Natural killer cell (primary cell): ENCODE measurements around the gene TRIM47. TPM values are rescaled to one million over a fixed set of nuclear protein-coding genes. Genes with fewer than 3 reads are reported as not detected.

ENCODE experiments used
- ATAC-seq, 3 donors: fragments of 150-1000 bp in 2 of 3; fragments of 200-7000 bp in 1 of 3; cut with Tn5 transposase; 1 replicate in 1 of 3; 2 replicates in 2 of 3; pipeline ENCODE4 v1.10.0; 2021; ENCODE audit warnings: mild to moderate bottlenecking in 2 of 3, moderate library complexity in 2 of 3
- DNase-seq, 2 donors: peaks; one replicate each; pipeline versions ENCODE4 v3.0.0 to v3.0.0-alpha.2; 2013 to 2021; ENCODE audit warnings: mixed read lengths in 1 of 2
- H3K27ac ChIP-seq: one replicate; pipeline ENCODE4 v1.5.1; 2013; ENCODE audit warnings: mild to moderate bottlenecking, low read length
- H3K27me3 ChIP-seq: one replicate; pipeline ENCODE4 v1.6.1; 2013; ENCODE audit warnings: low read length; ENCODE audit not compliant: control insufficient read depth, insufficient read depth
- H3K36me3 ChIP-seq: one replicate; pipeline ENCODE4 v1.6.1; 2013; ENCODE audit warnings: low read length; ENCODE audit not compliant: control insufficient read depth, insufficient read depth
- H3K4me1 ChIP-seq: one replicate; pipeline ENCODE4 v1.6.1; 2013; ENCODE audit warnings: low read length; ENCODE audit not compliant: control insufficient read depth, insufficient read depth
- H3K4me3 ChIP-seq: one replicate; pipeline ENCODE4 v1.5.1; 2013; ENCODE audit warnings: low read length
- H3K9me3 ChIP-seq: one replicate; pipeline ENCODE4 v1.6.1; 2013; ENCODE audit warnings: low read length; ENCODE audit not compliant: control insufficient read depth, insufficient read depth
- H3K27ac Mint-ChIP-seq, 2 donors: one replicate each; pipeline ENCODE4 v1.8.0; 2022; ENCODE audit warnings: mild to moderate bottlenecking in 2 of 2, mixed read lengths in 2 of 2, moderate library complexity in 1 of 2
- H3K27me3 Mint-ChIP-seq, 2 donors: one replicate each; pipeline ENCODE4 v1.8.0; 2022; ENCODE audit warnings: low read depth in 2 of 2, mixed read lengths in 2 of 2
- H3K36me3 Mint-ChIP-seq: one replicate; pipeline ENCODE4 v1.8.0; 2022; ENCODE audit warnings: mixed read lengths
- H3K4me1 Mint-ChIP-seq, 2 donors: one replicate each; pipeline ENCODE4 v1.8.0; 2022; ENCODE audit warnings: mixed read lengths in 2 of 2
- H3K4me3 Mint-ChIP-seq: one replicate; pipeline ENCODE4 v1.8.0; 2022; ENCODE audit warnings: mild to moderate bottlenecking, moderate library complexity, mixed read lengths
- H3K9me3 Mint-ChIP-seq, 2 donors: one replicate each; pipeline ENCODE4 v1.8.0; 2022; ENCODE audit warnings: mixed read lengths in 2 of 2
- WGBS: methylation state at CpG from one replicate; pipeline ENCODE4 v1.1.7; 2013; ENCODE audit warnings: missing lambda C conversion rate; ENCODE audit not compliant: insufficient coverage; 5-methylcytosine and 5-hydroxymethylcytosine counted together
- intact Hi-C: fragments of 100-400 bp; cut with micrococcal nuclease; formaldehyde crosslinking; loops from one replicate; pipeline ENCODE4 v1.14.2; 2022
- total RNA-seq, 4 donors: library from RNA; stranded (reverse); fragments of 120-200 nt in 1 of 4; gene quantifications; one replicate each; pipeline versions ENCODE4 v1.2.3 to v1.2.4, GENCODE V29; 2013 to 2022
- TF ChIP-seq, protein P1 (sequence below): fragments of 200-600 bp; IDR thresholded peaks from one replicate; pipeline ENCODE4 v1.8.0; 2022; ENCODE audit warnings: antibody characterized with exemption

Gene TRIM47
- total RNA-seq, 3 donors from 2014 or later (not counting 1 experiment from before 2014, with no cell fraction given) = 1.2 to 2.5 (median 2.0) TPM

DNA sequence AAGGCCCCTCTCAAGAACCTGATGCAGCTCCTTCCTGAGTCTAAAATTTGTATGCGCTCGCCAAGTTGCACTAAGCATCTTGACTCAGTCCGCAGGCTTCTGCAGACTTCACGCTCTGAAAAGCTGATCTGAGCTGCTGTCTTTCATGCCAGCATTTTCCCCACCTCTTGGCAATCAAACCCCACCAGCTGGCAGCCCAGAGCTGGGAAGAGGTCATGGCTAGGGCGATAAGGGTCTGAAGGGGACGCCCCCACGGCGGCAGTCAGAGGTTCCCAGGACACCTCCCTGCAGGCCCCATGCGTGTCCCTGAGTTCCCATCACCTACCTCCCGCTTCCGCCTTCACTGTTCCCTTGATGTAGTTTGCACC is 29.1 kb downstream of the TRIM47 start:
- DNase-seq (no peak), ATAC-seq (no peak)
- peaks cover 55% of the 10 kb centered on the region for H3K36me3 ChIP-seq
- intact Hi-C loops = no loop called here
- Mint-ChIP-seq H3K27ac (no peak overlapping the region), H3K4me3 (no peak overlapping the region), H3K36me3 (no peaks in the 10 kb centered on the region), H3K27me3 (no peaks in the 10 kb centered on the region), H3K4me1 (peaks cover 10 to 28% of the 10 kb centered on the region in 2 donors), H3K9me3 (no peaks in the 10 kb centered on the region)
- no peaks in the 10 kb centered on the region for H3K9me3 ChIP-seq
- WGBS = 99% methylated on average over 11 of the region's 11 CpGs
- TF ChIP-seq, protein P1, sequence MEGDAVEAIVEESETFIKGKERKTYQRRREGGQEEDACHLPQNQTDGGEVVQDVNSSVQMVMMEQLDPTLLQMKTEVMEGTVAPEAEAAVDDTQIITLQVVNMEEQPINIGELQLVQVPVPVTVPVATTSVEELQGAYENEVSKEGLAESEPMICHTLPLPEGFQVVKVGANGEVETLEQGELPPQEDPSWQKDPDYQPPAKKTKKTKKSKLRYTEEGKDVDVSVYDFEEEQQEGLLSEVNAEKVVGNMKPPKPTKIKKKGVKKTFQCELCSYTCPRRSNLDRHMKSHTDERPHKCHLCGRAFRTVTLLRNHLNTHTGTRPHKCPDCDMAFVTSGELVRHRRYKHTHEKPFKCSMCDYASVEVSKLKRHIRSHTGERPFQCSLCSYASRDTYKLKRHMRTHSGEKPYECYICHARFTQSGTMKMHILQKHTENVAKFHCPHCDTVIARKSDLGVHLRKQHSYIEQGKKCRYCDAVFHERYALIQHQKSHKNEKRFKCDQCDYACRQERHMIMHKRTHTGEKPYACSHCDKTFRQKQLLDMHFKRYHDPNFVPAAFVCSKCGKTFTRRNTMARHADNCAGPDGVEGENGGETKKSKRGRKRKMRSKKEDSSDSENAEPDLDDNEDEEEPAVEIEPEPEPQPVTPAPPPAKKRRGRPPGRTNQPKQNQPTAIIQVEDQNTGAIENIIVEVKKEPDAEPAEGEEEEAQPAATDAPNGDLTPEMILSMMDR = no peak
- no peak overlapping the region for H3K4me3 ChIP-seq
- H3K27ac ChIP-seq = no peak overlapping the region
- peaks cover 28% of the 10 kb centered on the region for H3K4me1 ChIP-seq
- H3K27me3 ChIP-seq = no peaks in the 10 kb centered on the region

DNA sequence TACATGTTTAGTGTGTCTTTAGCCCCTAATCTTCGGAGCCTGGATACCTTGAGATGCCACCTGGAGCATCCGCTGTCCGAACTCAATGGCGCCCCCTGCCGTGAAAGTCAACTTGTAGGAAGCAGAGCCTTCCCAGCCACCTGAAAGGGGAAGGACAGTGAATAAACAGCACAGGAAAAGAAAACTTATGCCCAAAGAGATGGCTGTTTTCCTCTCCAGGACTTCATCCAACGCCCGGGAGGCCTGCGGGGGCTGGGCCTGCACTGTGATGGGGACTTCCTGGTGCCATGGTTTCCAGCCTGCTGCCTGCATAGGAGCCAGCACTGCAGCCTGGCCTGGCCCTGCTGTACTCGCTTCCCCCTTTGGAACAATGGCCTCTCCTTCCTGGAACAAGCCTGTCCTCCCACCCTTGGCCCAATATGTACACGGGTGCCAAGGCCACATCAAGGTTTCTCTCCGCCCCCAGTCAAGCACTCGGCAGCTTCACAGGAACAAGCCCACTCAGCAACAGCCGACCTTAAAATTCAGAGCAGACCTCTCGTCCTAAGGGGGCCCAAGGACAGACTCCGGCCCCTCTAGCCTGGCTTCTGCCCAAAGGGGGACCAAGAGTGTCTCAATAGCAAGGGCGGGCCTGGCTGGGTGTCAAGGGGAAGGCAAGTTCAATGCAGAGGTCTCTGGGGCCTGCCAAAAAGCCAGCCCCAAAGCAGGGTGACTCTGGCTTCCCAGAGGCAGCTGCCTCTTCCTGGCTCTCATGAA is 29.7 kb downstream of the TRIM47 start:
- H3K36me3 ChIP-seq = peaks cover 55% of the 10 kb centered on the region
- WGBS = 61% methylated on average over 16 of the region's 16 CpGs
- no peak overlapping the region for H3K4me3 ChIP-seq
- DNase-seq (peak; percentile 71 to 87), ATAC-seq (no peak)
- no peaks in the 10 kb centered on the region for H3K27me3 ChIP-seq
- H3K9me3 ChIP-seq = no peaks in the 10 kb centered on the region
- peaks cover 29% of the 10 kb centered on the region for H3K4me1 ChIP-seq
- Mint-ChIP-seq H3K4me1 (peaks cover 10 to 32% of the 10 kb centered on the region in 2 donors), H3K27ac (peak overlapping the region in 1 of 2 donors; percentile 54), H3K9me3 (no peaks in the 10 kb centered on the region), H3K27me3 (no peaks in the 10 kb centered on the region), H3K36me3 (no peaks in the 10 kb centered on the region), H3K4me3 (no peak overlapping the region)
- TF ChIP-seq, protein P1 = peak; percentile 70
- intact Hi-C loops = no loop called here
- no peak overlapping the region for H3K27ac ChIP-seq

DNA sequence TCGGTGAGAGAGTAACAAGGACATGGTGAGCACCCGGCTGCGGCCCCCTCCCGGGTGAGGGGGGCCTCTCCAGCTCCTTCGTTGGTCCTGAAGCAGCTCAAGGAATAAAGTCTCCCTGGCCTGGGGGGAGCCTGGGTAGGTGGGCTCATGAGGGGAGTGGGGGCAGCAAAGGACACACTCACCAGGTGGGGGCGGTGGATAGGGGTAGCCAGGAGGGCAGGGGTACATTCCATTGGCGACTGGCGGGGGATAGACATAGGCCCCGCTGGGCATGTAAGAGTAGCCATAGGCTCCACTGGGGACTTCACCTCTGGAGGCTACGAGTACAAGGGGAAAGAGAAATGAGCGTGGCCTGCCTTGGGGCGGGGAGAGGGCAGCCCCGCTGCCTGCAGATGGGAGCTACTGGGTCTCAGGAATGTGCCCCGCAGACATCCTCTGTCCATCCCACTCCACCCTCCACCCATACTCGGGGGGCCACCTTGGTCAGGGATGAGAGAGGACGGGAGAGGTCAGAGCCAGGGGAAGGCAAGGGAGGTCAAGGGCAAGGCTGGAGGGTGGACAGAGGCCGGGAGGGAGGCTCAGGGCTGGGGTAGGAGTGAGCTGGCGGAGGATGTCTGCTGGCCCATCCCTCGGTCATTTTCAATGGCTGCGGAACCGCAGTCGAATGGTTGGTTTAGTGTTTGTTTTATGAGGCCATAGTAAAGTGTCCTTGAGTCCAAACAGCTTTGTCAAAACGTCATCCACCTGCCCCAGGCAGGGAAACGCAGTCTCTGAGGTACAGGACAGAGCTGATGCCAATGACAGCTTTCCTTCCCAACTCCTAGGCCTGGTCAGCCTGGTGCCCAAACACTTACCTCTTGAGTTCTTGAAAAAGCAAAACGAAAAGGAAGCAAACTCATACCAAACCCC is 30.5 kb downstream of the TRIM47 start:
- no peaks in the 10 kb centered on the region for H3K36me3 Mint-ChIP-seq

More for the DNA sequence above, 30.5 kb downstream of the TRIM47 start:
- H3K4me1 Mint-ChIP-seq = peaks cover 10 to 28% of the 10 kb centered on the region in 2 donors
- WGBS = 92% methylated on average over 21 of the region's 25 CpGs
- no peaks in the 10 kb centered on the region for H3K27me3 ChIP-seq
- no peak overlapping the region for H3K27ac ChIP-seq
- peaks cover 35% of the 10 kb centered on the region for H3K4me1 ChIP-seq
- ATAC-seq (no peak), DNase-seq (no peak)
- no peak overlapping the region for H3K4me3 Mint-ChIP-seq
- TF ChIP-seq, protein P1 = no peak
- H3K4me3 ChIP-seq = no peak overlapping the region
- intact Hi-C loops = no loop called here
- H3K36me3 ChIP-seq = peaks cover 55% of the 10 kb centered on the region
- H3K9me3 ChIP-seq = no peaks in the 10 kb centered on the region
- no peaks in the 10 kb centered on the region for H3K27me3 Mint-ChIP-seq
- H3K9me3 Mint-ChIP-seq = no peaks in the 10 kb centered on the region
- peak overlapping the region in 1 of 2 donors; percentile 54 for H3K27ac Mint-ChIP-seq
